ENCODE measurements around the gene TUBG2.

Gene TUBG2

GRCh38 chr17:42690596-42690995 lies 31.5 kb downstream of the TUBG2 start:
- H3K4me3 ChIP-seq (ENCODE audit: control insufficient read depth, low read depth, low read length): no peak overlapping the region
- DNase-seq (ENCODE audit: low read depth): no peak
- TF ChIP-seq CTCF (IDR thresholded peaks at IDR 0.05; ENCODE audit: control insufficient read depth, insufficient read depth, low read depth, low read length, missing control alignments): no peak

- no peak for DNase-seq (ENCODE audit: low read depth)
- TF ChIP-seq CTCF (IDR thresholded peaks at IDR 0.05; ENCODE audit: control insufficient read depth, insufficient read depth, low read depth, low read length, missing control alignments): no peak
- no peak overlapping the region for H3K4me3 ChIP-seq (ENCODE audit: control insufficient read depth, low read depth, low read length)
These were observed 32.0 kb downstream of the TUBG2 start for GRCh38 chr17:42691021-42691545.

GRCh38 chr17:42692489-42692888 lies 33.4 kb downstream of the TUBG2 start:
- H3K4me3 ChIP-seq (ENCODE audit: control insufficient read depth, low read depth, low read length): no peak overlapping the region
- no peak for TF ChIP-seq CTCF (IDR thresholded peaks at IDR 0.05; ENCODE audit: control insufficient read depth, insufficient read depth, low read depth, low read length, missing control alignments)
- no peak for DNase-seq (ENCODE audit: low read depth)

DNA sequence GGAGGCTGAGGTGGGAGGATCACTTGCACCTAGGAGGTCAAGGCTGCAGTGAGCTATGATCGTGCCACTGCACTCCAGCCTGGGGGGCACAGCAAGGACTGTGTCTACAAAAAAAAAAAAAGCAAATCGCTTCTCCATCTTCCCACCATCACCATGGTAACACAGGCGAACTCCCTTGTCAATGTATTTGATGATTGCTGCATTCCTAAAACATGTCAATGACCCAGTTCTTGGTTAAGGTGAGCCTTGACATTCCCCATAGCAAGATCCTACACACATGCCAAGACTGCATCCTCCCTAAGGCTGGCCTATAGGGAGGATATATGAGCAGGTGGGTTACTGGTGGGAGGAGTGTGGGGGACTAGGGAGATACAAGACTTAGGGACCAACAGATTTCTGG lies 35.4 kb downstream of the TUBG2 start:
- no peak overlapping the region for H3K4me3 ChIP-seq (ENCODE audit: control insufficient read depth, low read depth, low read length)
- no peak for DNase-seq (ENCODE audit: low read depth)
- no peak for TF ChIP-seq CTCF (IDR thresholded peaks at IDR 0.05; ENCODE audit: control insufficient read depth, insufficient read depth, low read depth, low read length, missing control alignments)

GRCh38 chr17:42695500-42695899 lies 36.4 kb downstream of the TUBG2 start:
- no peak for DNase-seq (ENCODE audit: low read depth)
- no peak overlapping the region for H3K4me3 ChIP-seq (ENCODE audit: control insufficient read depth, low read depth, low read length)
- TF ChIP-seq CTCF (IDR thresholded peaks at IDR 0.05; ENCODE audit: control insufficient read depth, insufficient read depth, low read depth, low read length, missing control alignments): no peak

DNA sequence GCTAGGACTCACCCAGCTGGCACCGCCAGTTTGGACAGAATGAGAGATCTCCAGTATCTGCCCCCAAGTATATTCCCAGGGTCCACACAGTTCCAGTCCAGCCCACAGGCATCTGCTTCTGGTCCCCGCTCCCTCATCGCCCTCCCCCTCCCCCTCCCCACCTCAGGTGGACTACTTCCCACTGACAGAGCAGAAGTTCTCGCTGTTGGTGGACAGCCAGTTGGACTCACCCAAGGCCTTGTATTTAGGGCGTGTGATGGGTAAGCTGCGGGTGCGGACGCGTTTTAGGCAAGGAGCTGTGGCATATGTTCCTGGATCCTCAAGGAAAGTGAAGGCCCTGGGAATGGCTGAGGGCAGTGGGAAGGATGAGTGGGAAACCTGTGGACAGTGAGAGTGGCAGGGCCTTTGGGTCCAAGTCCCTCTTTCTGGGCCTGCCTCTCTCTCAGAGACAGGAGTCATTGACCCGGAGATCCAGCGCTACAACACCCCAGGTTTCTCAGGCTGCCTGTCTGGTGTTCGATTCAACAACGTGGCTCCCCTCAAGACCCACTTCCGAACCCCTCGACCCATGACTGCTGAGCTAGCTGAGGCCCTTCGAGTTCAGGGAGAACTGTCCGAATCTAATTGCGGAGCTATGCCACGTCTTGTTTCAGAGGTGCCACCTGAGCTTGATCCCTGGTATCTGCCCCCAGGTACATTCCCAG lies 38.2 kb downstream of the TUBG2 start:
- no peak for TF ChIP-seq CTCF (IDR thresholded peaks at IDR 0.05; ENCODE audit: control insufficient read depth, insufficient read depth, low read depth, low read length, missing control alignments)
- no peak for DNase-seq (ENCODE audit: low read depth)
- no peak overlapping the region for H3K4me3 ChIP-seq (ENCODE audit: control insufficient read depth, low read depth, low read length)

All from AG09309 (cell line).